Measurements from ENCODE around the gene GBA2.

GBA2 gene

GRCh38 chr9:35766997-35767396 lies 18.0 kb upstream of the GBA2 start:
- no peak for DNase-seq (ENCODE audit: low read depth, low spot score)

- DNase-seq (ENCODE audit: low read depth, low spot score): no peak
These were observed 14.8 kb upstream of the GBA2 start for GRCh38 chr9:35763803-35764202.

GRCh38 chr9:35763181-35763580 lies 14.2 kb upstream of the GBA2 start:
- no peak for DNase-seq (ENCODE audit: low read depth, low spot score)

GRCh38 chr9:35760651-35761050 lies 11.6 kb upstream of the GBA2 start:
- DNase-seq (ENCODE audit: low read depth, low spot score): no peak

GRCh38 chr9:35759795-35760194 lies 10.8 kb upstream of the GBA2 start:
- DNase-seq (ENCODE audit: low read depth, low spot score): no peak

- DNase-seq (ENCODE audit: low read depth, low spot score): no peak
These were observed 9.5 kb upstream of the GBA2 start for GRCh38 chr9:35758475-35759050.

- DNase-seq (ENCODE audit: low read depth, low spot score): no peak
These were observed 8.9 kb upstream of the GBA2 start for GRCh38 chr9:35757892-35758275.

GRCh38 chr9:35757226-35757891 lies 8.3 kb upstream of the GBA2 start:
- peak; percentile 63 for DNase-seq (ENCODE audit: low read depth, low spot score)

GRCh38 chr9:35756275-35757225 lies 7.5 kb upstream of the GBA2 start:
- peak; percentile 71 for DNase-seq (ENCODE audit: low read depth, low spot score)

- DNase-seq (ENCODE audit: low read depth, low spot score): no peak
These were observed 6.0 kb upstream of the GBA2 start for GRCh38 chr9:35755071-35755470.

- no peak for DNase-seq (ENCODE audit: low read depth, low spot score)
These were observed 5.2 kb upstream of the GBA2 start, which contains the start of gene MSMP for GRCh38 chr9:35754264-35754663. TSS of gene MSMP (minus strand) at chr9:35754276. CDS start at chr9:35754129, 147 bp downstream.

GRCh38 chr9:35753466-35753865 lies 4.4 kb upstream of the GBA2 start:
- no peak for DNase-seq (ENCODE audit: low read depth, low spot score)

- no peak for DNase-seq (ENCODE audit: low read depth, low spot score)
These were observed 1.2 kb upstream of the GBA2 start for GRCh38 chr9:35750256-35750531.

GRCh38 chr9:35749515-35750255 lies 657 bp upstream of the GBA2 start:
- DNase-seq (ENCODE audit: low read depth, low spot score): no peak

GRCh38 chr9:35748242-35748857 lies 678 bp downstream of the GBA2 start:
- no peak for DNase-seq (ENCODE audit: low read depth, low spot score)

GRCh38 chr9:35746583-35746982 lies 2.4 kb downstream of the GBA2 start:
- no peak for DNase-seq (ENCODE audit: low read depth, low spot score)

- no peak for DNase-seq (ENCODE audit: low read depth, low spot score)
These were observed 3.5 kb downstream of the GBA2 start for GRCh38 chr9:35745569-35745968.

- DNase-seq (ENCODE audit: low read depth, low spot score): no peak
These were observed 5.0 kb downstream of the GBA2 start for GRCh38 chr9:35743880-35744518.

GRCh38 chr9:35743452-35743851 lies 5.6 kb downstream of the GBA2 start:
- DNase-seq (ENCODE audit: low read depth, low spot score): no peak

GRCh38 chr9:35741740-35742139 lies 7.3 kb downstream of the GBA2 start:
- no peak for DNase-seq (ENCODE audit: low read depth, low spot score)

- DNase-seq (ENCODE audit: low read depth, low spot score): no peak
These were observed 8.8 kb downstream of the GBA2 start for GRCh38 chr9:35740243-35740642.
